ENCODE measurements around the gene MYOZ3. TPM values are rescaled to one million over a fixed set of nuclear protein-coding genes. Genes with fewer than 3 reads are reported as not detected.

Gene MYOZ3
- total and polyA plus RNA-seq, 10 of the 15 experiments (the other 5 are each of a cell fraction or from before 2014, with no cell fraction given): 0.04 to 1.1 (median 0.10) TPM; not detected in 4

DNA sequence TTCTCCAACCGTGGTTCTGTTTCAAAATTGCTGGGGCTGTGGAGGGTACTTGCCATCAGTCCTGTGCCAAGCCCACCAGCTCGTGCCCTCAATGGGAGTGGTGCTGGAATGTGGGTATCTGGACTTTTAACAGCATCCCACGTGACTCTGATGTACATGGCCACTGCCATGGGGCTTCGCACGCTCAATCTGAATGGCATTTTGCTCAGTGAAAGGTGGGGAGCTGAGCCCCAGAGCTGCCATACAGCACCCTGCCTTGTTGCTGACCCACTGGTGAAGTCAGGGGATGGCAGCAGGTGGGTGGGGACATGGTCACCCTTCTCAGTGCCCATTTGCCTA, 37.2 kb upstream of the MYOZ3 start (continued):
- 0 out of 2 replicates have a peak, but pooled peaks have one; percentile 27 for TF ChIP-seq ZNF687 (IDR thresholded peaks at IDR 0.05)
- TF ChIP-seq BCL11A (IDR thresholded peaks at IDR 0.05; ENCODE audit: low read depth, low read length): no peak
- TF ChIP-seq RAD21 (IDR thresholded peaks at IDR 0.05; ENCODE audit: insufficient read depth, low read depth, low read length): no peak
- TF ChIP-seq FOXM1 (IDR thresholded peaks at IDR 0.05; ENCODE audit: low read depth, low read length): no peak
- peak; percentile 62 for TF ChIP-seq USF1 (IDR thresholded peaks at IDR 0.05; ENCODE audit: borderline replicate concordance, extremely low read length, insufficient read depth, low read depth, low read length)
- TF ChIP-seq POLR2AphosphoS2 (IDR thresholded peaks at IDR 0.05; ENCODE audit: low read depth, low read length): no peak
- no peak for TF ChIP-seq LARP7 (IDR thresholded peaks at IDR 0.05)
